ENCODE results near the gene VAMP1. TPM values are rescaled to one million over a fixed set of nuclear protein-coding genes. Genes with fewer than 3 reads are reported as not detected.

The VAMP1 gene
- polyA plus RNA-seq, 4 donors, result 1.6 to 5.8 (median 3.4) TPM

GRCh38 chr12:6416596-6416995, 53.9 kb downstream of the VAMP1 start:
- DNase-seq, result no peak
- no peak overlapping the region for H3K27ac ChIP-seq (ENCODE audit: low read depth in 1 of 3, low read length in 2 of 3)
- no peaks in the 10 kb centered on the region for H3K4me1 ChIP-seq (ENCODE audit: control insufficient read depth in 3 of 3, insufficient read depth in 2 of 3, low read depth in 1 of 3, low read length in 2 of 3)
- H3K4me3 ChIP-seq (ENCODE audit: low read depth in 1 of 3, low read length in 3 of 3), result no peak overlapping the region
- H3K9me3 ChIP-seq (ENCODE audit: control insufficient read depth in 2 of 2, insufficient read depth in 1 of 2, low read depth in 1 of 2, low read length in 1 of 2), result peaks cover 0 to 5% of the 10 kb centered on the region in 2 donors
- FAIRE-seq, result no peak
- 75 to 86% (median 79%) methylated on average over 3 of the region's 3 CpGs for WGBS, 3 donors
- no peaks in the 10 kb centered on the region for H3K36me3 ChIP-seq (ENCODE audit: control insufficient read depth in 3 of 3, insufficient read depth in 2 of 3, low read depth in 1 of 3, low read length in 3 of 3)
- no peaks in the 10 kb centered on the region for H3K27me3 ChIP-seq (ENCODE audit: control insufficient read depth in 3 of 3, insufficient read depth in 3 of 3, low read length in 3 of 3)

Other genes starting within 250 kb of the VAMP1 start
- gene PLEKHG6, start 160.0 kb downstream of the VAMP1 start, polyA plus RNA-seq, result 100 to 1,000 TPM in 3 of 4 donors, 10 to 100 TPM in 1; 48.0 to 167 (median 119) TPM
- gene TNFRSF1A, start 128.6 kb downstream of the VAMP1 start, polyA plus RNA-seq, result 100 to 1,000 TPM in 2 of 4 donors, 10 to 100 TPM in 2; 77.2 to 108 (median 97.6) TPM
- gene SCNN1A, start 95.1 kb downstream of the VAMP1 start, polyA plus RNA-seq, result 10 to 100 TPM; 12.3 to 47.1 (median 16.6) TPM
- gene LTBR, start 86.5 kb downstream of the VAMP1 start, polyA plus RNA-seq, result 100 to 1,000 TPM in 1 of 4 donors, 10 to 100 TPM in 3; 56.5 to 137 (median 73.2) TPM
- gene CD27, start 25.7 kb downstream of the VAMP1 start, polyA plus RNA-seq, result 10 to 100 TPM in 1 of 4 donors, 1 to 10 TPM in 2, under 1 TPM in 1; 0.45 to 16.2 (median 2.8) TPM
- gene TAPBPL, start 18.6 kb downstream of the VAMP1 start, polyA plus RNA-seq, result 10 to 100 TPM; 26.4 to 38.6 (median 33.2) TPM
- gene MRPL51, start 22.6 kb upstream of the VAMP1 start, polyA plus RNA-seq, result 100 to 1,000 TPM in 2 of 4 donors, 10 to 100 TPM in 2; 88.1 to 126 (median 94.8) TPM
- 10 to 100 TPM in 3 of 4 donors, 1 to 10 TPM in 1; 6.5 to 39.1 (median 22.1) TPM for gene NCAPD2, start 23.4 kb upstream of the VAMP1 start, polyA plus RNA-seq
- gene GAPDH, start 63.8 kb upstream of the VAMP1 start, polyA plus RNA-seq, result 1,000 to 10,000 TPM; 1,934 to 3,805 (median 2,842) TPM
- gene IFFO1, start 85.4 kb upstream of the VAMP1 start, polyA plus RNA-seq, result 1 to 10 TPM; 1.3 to 7.7 (median 5.2) TPM
- 10 to 100 TPM; 14.3 to 40.6 (median 22.0) TPM for gene NOP2, start 97.6 kb upstream of the VAMP1 start, polyA plus RNA-seq
- gene CHD4, start 136.7 kb upstream of the VAMP1 start, polyA plus RNA-seq, result 100 to 1,000 TPM in 2 of 4 donors, 10 to 100 TPM in 2; 88.2 to 123 (median 109) TPM
- gene LPAR5, start 165.3 kb upstream of the VAMP1 start, polyA plus RNA-seq, result 10 to 100 TPM in 1 of 4 donors, 1 to 10 TPM in 3; 6.2 to 19.7 (median 8.3) TPM
- 1 to 10 TPM; 2.6 to 5.9 (median 3.6) TPM for gene ACRBP, start 176.8 kb upstream of the VAMP1 start, polyA plus RNA-seq
- gene ING4, start 192.4 kb upstream of the VAMP1 start, polyA plus RNA-seq, result 10 to 100 TPM; 29.3 to 61.0 (median 30.5) TPM
- 10 to 100 TPM; 26.2 to 82.3 (median 34.6) TPM for gene ZNF384, start 218.7 kb upstream of the VAMP1 start, polyA plus RNA-seq
- 1 to 10 TPM in 2 of 4 donors, not detected in 2; 1.7 to 3.4 TPM for gene PIANP, start 230.1 kb upstream of the VAMP1 start, polyA plus RNA-seq

Data from small intestine (tissue), 7 donors.